ENCODE results near the gene SPG11. TPM values are rescaled to one million over a fixed set of nuclear protein-coding genes. Genes with fewer than 3 reads are reported as not detected.

Gene SPG11
- total RNA-seq, 4 donors from 2014 or later: 85.9 to 108 (median 103) TPM

GRCh38 chr15:44654858-44655257 is 8.6 kb downstream of the SPG11 start:
- TF ChIP-seq CTCF (IDR thresholded peaks at IDR 0.05; ENCODE audit: low read depth): no peak

- TF ChIP-seq CTCF (IDR thresholded peaks at IDR 0.05; ENCODE audit: low read depth): no peak
Observed at GRCh38 chr15:44647637-44648036, 15.8 kb downstream of the SPG11 start.

- no peak for TF ChIP-seq CTCF (IDR thresholded peaks at IDR 0.05; ENCODE audit: low read depth)
Observed at GRCh38 chr15:44647036-44647435, 16.4 kb downstream of the SPG11 start.

- no peak for TF ChIP-seq CTCF (IDR thresholded peaks at IDR 0.05; ENCODE audit: low read depth)
Observed at GRCh38 chr15:44646460-44646859, 17.0 kb downstream of the SPG11 start.

- TF ChIP-seq CTCF (IDR thresholded peaks at IDR 0.05; ENCODE audit: low read depth): no peak
Observed at GRCh38 chr15:44641651-44642050, 21.8 kb downstream of the SPG11 start.

GRCh38 chr15:44636976-44637375 is 26.5 kb downstream of the SPG11 start:
- no peak for TF ChIP-seq CTCF (IDR thresholded peaks at IDR 0.05; ENCODE audit: low read depth)

GRCh38 chr15:44633603-44634002 is 29.9 kb downstream of the SPG11 start:
- TF ChIP-seq CTCF (IDR thresholded peaks at IDR 0.05; ENCODE audit: low read depth): no peak

Data from subcutaneous adipose tissue (tissue), 4 donors.